COLO829 (cell line): ENCODE results near the gene ARHGEF3.
A peak's percentile ranks its signal among the peaks of the same experiment; 100 is the strongest.
"Not testable (repeated sequence)": the region's sequence is repeated elsewhere in the genome, so short reads cannot be mapped to it uniquely, and the experiment has no call there.

ENCODE experiments used
- DNase-seq: peaks from one replicate; pipeline ENCODE4 v3.0.0; 2012; ENCODE audit warnings: low spot score

ARHGEF3 gene

GRCh38 chr3:56725175-56725574 is 76.6 kb downstream of the ARHGEF3 start:
- no peak for DNase-seq

- no peak for DNase-seq
Measured at GRCh38 chr3:56724676-56725075, 77.1 kb downstream of the ARHGEF3 start.

- DNase-seq: no peak
Measured at GRCh38 chr3:56720849-56721248, 80.9 kb downstream of the ARHGEF3 start.

- DNase-seq: not testable (repeated sequence)
Measured at GRCh38 chr3:56718809-56719208, 82.9 kb downstream of the ARHGEF3 start.

GRCh38 chr3:56711344-56711743 is 90.4 kb downstream of the ARHGEF3 start:
- DNase-seq: no peak

GRCh38 chr3:56707412-56707811 is 94.3 kb downstream of the ARHGEF3 start:
- DNase-seq: not testable (repeated sequence)

GRCh38 chr3:56706629-56707028 is 95.1 kb downstream of the ARHGEF3 start:
- DNase-seq: no peak

- DNase-seq: no peak
Measured at GRCh38 chr3:56704706-56705105, 97.0 kb downstream of the ARHGEF3 start.

- DNase-seq: peak; percentile 81
Measured at GRCh38 chr3:56702490-56703315, 99.0 kb downstream of the ARHGEF3 start.

GRCh38 chr3:56700151-56700550 is 101.6 kb downstream of the ARHGEF3 start:
- no peak for DNase-seq

- DNase-seq: no peak
Measured at GRCh38 chr3:56694867-56695683, 106.7 kb downstream of the ARHGEF3 start.

- DNase-seq: no peak
Measured at GRCh38 chr3:56693750-56694149, 108.0 kb downstream of the ARHGEF3 start.

GRCh38 chr3:56692520-56693433 is 109.0 kb downstream of the ARHGEF3 start:
- not testable (repeated sequence) for DNase-seq

- not testable (repeated sequence) for DNase-seq
Measured at GRCh38 chr3:56692001-56692365, 109.8 kb downstream of the ARHGEF3 start.

GRCh38 chr3:56691165-56692000 is 110.4 kb downstream of the ARHGEF3 start:
- DNase-seq: no peak

- no peak for DNase-seq
Measured at GRCh38 chr3:56689303-56689702, 112.4 kb downstream of the ARHGEF3 start.

- no peak for DNase-seq
Measured at GRCh38 chr3:56688191-56688590, 113.6 kb downstream of the ARHGEF3 start.

GRCh38 chr3:56684029-56684428 is 117.7 kb downstream of the ARHGEF3 start:
- no peak for DNase-seq

GRCh38 chr3:56683122-56683817 is 118.5 kb downstream of the ARHGEF3 start, which contains the start of gene TASOR:
TASOR (minus strand) TSS chr3:56683265; CDS start chr3:56683006, 259 bp downstream.
- peak; percentile 92 for DNase-seq

- DNase-seq: peak; percentile 45
Measured at GRCh38 chr3:56682462-56683121, 119.2 kb downstream of the ARHGEF3 start.
